ENCODE results near the gene CEP83.

DNA sequence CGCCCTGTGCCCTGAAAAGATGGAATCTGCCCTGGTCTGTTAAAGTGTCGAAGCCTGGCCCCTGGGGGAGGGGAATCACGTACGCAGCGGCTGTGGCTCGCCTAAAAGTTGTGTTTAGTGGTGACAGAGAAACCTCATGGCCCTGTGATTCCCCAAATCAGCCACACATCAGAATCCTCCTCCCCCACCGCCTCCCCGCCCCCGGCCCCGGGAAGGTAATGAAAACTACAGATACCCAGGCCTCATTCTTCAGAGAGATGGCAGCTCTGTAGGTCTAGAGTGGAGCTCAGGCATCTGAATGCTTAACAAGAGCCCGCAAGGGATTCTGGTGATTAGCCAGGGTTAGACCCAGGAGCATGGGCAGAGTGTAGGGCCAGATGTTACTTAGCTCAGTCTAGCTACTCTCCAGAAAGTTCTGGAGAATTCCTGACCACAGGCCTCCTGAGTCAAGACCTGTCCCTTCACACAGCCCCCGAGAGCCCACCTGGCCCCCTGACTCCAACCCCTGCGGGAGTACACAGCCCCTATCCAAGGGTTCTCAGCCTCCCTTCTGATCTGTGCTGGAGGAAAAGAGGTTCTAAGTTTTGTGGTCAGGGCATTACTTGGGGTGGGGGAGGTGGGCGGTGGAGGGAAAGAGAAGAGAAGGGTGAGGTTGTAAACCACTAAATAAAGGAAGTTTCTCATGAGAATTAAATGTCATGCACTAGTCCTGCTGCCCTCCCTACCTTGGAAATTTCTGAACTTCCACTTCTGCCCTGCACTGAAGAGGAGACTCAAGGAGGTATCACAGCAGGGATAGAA lies 196.5 kb downstream of the CEP83 start:
- TF ChIP-seq, protein P1, sequence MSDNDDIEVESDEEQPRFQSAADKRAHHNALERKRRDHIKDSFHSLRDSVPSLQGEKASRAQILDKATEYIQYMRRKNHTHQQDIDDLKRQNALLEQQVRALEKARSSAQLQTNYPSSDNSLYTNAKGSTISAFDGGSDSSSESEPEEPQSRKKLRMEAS (IDR thresholded peaks at IDR 0.05), result no peak
- TF ChIP-seq, protein P2, sequence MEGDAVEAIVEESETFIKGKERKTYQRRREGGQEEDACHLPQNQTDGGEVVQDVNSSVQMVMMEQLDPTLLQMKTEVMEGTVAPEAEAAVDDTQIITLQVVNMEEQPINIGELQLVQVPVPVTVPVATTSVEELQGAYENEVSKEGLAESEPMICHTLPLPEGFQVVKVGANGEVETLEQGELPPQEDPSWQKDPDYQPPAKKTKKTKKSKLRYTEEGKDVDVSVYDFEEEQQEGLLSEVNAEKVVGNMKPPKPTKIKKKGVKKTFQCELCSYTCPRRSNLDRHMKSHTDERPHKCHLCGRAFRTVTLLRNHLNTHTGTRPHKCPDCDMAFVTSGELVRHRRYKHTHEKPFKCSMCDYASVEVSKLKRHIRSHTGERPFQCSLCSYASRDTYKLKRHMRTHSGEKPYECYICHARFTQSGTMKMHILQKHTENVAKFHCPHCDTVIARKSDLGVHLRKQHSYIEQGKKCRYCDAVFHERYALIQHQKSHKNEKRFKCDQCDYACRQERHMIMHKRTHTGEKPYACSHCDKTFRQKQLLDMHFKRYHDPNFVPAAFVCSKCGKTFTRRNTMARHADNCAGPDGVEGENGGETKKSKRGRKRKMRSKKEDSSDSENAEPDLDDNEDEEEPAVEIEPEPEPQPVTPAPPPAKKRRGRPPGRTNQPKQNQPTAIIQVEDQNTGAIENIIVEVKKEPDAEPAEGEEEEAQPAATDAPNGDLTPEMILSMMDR (IDR thresholded peaks at IDR 0.05 in 2 of 3, conservative IDR thresholded peaks at IDR 0.05 in 1 of 3; ENCODE audit: borderline replicate concordance in 1 of 3, insufficient read depth in 1 of 3, low read depth in 2 of 3, low read length in 2 of 3), result no peak
- TF ChIP-seq EGR1 (IDR thresholded peaks at IDR 0.05; ENCODE audit: low read depth) (no peak), SIN3A (IDR thresholded peaks at IDR 0.05; ENCODE audit: low read depth) (no peak), EZH2 (IDR thresholded peaks at IDR 0.05) (no peak), ZFX (IDR thresholded peaks at IDR 0.05) (no peak), POLR2A (IDR thresholded peaks at IDR 0.05; ENCODE audit: borderline replicate concordance, extremely low read depth, insufficient read depth, insufficient read length) (no peak)

Measured in HCT116 (cell line).